ENCODE data around the gene C6. TPM values are rescaled to one million over a fixed set of nuclear protein-coding genes. Genes with fewer than 3 reads are reported as not detected.

The C6 gene
- total RNA-seq, 1 donor from 2014 or later = not detected

- DNase-seq (ENCODE audit: low spot score) = no peak
- H3K36me3 Mint-ChIP-seq (ENCODE audit: low read depth) = no peaks in the 10 kb centered on the region
- H3K27me3 Mint-ChIP-seq (ENCODE audit: low read depth) = no peaks in the 10 kb centered on the region
- H3K4me3 Mint-ChIP-seq (ENCODE audit: unreplicated experiment) = no peak overlapping the region
- TF ChIP-seq, protein P1, sequence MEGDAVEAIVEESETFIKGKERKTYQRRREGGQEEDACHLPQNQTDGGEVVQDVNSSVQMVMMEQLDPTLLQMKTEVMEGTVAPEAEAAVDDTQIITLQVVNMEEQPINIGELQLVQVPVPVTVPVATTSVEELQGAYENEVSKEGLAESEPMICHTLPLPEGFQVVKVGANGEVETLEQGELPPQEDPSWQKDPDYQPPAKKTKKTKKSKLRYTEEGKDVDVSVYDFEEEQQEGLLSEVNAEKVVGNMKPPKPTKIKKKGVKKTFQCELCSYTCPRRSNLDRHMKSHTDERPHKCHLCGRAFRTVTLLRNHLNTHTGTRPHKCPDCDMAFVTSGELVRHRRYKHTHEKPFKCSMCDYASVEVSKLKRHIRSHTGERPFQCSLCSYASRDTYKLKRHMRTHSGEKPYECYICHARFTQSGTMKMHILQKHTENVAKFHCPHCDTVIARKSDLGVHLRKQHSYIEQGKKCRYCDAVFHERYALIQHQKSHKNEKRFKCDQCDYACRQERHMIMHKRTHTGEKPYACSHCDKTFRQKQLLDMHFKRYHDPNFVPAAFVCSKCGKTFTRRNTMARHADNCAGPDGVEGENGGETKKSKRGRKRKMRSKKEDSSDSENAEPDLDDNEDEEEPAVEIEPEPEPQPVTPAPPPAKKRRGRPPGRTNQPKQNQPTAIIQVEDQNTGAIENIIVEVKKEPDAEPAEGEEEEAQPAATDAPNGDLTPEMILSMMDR (IDR thresholded peaks at IDR 0.05) = no peak
- peaks cover 3% of the 10 kb centered on the region for H3K9me3 Mint-ChIP-seq (ENCODE audit: low read depth)
- H3K4me1 Mint-ChIP-seq (ENCODE audit: low read depth) = no peaks in the 10 kb centered on the region
- H3K27ac Mint-ChIP-seq (ENCODE audit: unreplicated experiment) = no peak overlapping the region
Measured at GRCh38 chr5:41201082-41201772, 12.1 kb downstream of the C6 start.

DNA sequence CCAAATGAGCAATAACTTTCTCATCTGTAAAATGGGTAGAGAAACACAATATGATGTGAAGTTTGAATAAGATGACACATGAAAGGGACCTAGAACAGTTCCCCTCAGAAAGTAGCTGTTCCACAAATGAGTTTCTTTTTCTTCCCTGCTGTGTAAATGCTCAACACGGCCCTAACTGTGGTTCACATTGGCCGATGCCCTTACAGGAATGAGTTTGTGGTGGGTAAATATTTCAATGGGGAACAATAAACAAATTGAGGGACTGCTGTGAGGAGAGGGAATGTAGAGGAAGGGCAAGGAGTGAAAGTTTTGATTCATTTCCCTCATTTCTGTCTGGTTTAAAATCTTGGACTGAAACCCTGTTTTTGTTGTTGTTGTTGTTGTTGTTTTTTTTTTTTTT is 12.8 kb downstream of the C6 start:
- peaks cover 3% of the 10 kb centered on the region for H3K9me3 Mint-ChIP-seq (ENCODE audit: low read depth)
- H3K4me3 Mint-ChIP-seq (ENCODE audit: unreplicated experiment) = no peak overlapping the region
- no peak overlapping the region for H3K27ac Mint-ChIP-seq (ENCODE audit: unreplicated experiment)
- no peaks in the 10 kb centered on the region for H3K4me1 Mint-ChIP-seq (ENCODE audit: low read depth)
- TF ChIP-seq, protein P1 (IDR thresholded peaks at IDR 0.05) = no peak
- no peak for DNase-seq (ENCODE audit: low spot score)
- H3K27me3 Mint-ChIP-seq (ENCODE audit: low read depth) = no peaks in the 10 kb centered on the region
- H3K36me3 Mint-ChIP-seq (ENCODE audit: low read depth) = no peaks in the 10 kb centered on the region

DNA sequence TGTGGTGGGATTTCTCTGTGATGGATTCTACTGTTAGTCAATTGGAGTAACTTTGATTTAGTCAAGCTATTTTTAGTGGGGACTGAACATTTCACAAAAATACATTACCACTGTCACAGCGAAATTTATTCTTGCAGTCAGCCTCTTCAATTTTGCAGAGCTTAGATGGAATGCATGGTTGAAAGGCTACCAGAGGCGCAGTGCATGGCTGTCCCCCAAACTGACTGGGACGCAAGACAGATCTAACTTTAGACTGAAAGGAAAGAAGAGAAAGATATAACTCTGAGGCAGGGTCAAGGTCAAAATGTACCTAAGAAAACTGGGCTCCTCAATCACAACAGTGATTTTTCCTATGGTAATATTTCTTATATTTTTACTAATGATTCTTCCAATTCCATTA is 13.7 kb downstream of the C6 start:
- TF ChIP-seq, protein P1 (IDR thresholded peaks at IDR 0.05) = no peak
- Mint-ChIP-seq H3K4me1 (ENCODE audit: low read depth) (no peaks in the 10 kb centered on the region), H3K36me3 (ENCODE audit: low read depth) (no peaks in the 10 kb centered on the region)

GRCh38 chr5:41196197-41196596 is 17.1 kb downstream of the C6 start:
- Mint-ChIP-seq H3K27ac (ENCODE audit: unreplicated experiment) (no peak overlapping the region), H3K36me3 (ENCODE audit: low read depth) (no peaks in the 10 kb centered on the region), H3K4me1 (ENCODE audit: low read depth) (peaks cover 5% of the 10 kb centered on the region), H3K27me3 (ENCODE audit: low read depth) (peaks cover 2% of the 10 kb centered on the region), H3K4me3 (ENCODE audit: unreplicated experiment) (no peak overlapping the region), H3K9me3 (ENCODE audit: low read depth) (peaks cover 2% of the 10 kb centered on the region)
- TF ChIP-seq, protein P1 (IDR thresholded peaks at IDR 0.05) = no peak
- DNase-seq (ENCODE audit: low spot score) = no peak

More for the DNA sequence above, 13.7 kb downstream of the C6 start:
- Mint-ChIP-seq H3K4me3 (ENCODE audit: unreplicated experiment) (no peak overlapping the region), H3K9me3 (ENCODE audit: low read depth) (no peaks in the 10 kb centered on the region), H3K27ac (ENCODE audit: unreplicated experiment) (no peak overlapping the region), H3K27me3 (ENCODE audit: low read depth) (no peaks in the 10 kb centered on the region)
- no peak for DNase-seq (ENCODE audit: low spot score)

DNA sequence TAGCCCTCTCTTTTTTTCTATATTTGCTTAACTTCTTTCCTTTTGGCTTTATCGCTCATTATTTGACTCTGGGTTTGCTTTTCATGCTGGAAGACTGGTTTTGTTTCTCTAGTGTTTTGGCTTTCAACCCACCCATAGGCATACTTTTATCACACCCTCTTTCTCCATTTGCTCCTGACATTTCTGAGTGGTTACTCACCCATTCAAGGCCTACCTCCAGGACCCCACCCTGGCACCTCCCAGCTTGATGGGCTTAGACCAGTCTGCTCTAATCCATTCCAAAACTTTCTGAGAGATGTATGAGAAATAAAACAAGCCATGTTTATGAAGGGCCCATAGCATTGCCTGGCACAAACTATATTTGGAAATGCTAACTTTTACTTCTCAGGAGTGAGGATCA is 18.1 kb downstream of the C6 start:
- TF ChIP-seq, protein P1 (IDR thresholded peaks at IDR 0.05) = no peak
- Mint-ChIP-seq H3K4me1 (ENCODE audit: low read depth) (peaks cover 5% of the 10 kb centered on the region), H3K4me3 (ENCODE audit: unreplicated experiment) (no peak overlapping the region), H3K36me3 (ENCODE audit: low read depth) (no peaks in the 10 kb centered on the region), H3K9me3 (ENCODE audit: low read depth) (peaks cover 2% of the 10 kb centered on the region), H3K27me3 (ENCODE audit: low read depth) (peaks cover 2% of the 10 kb centered on the region), H3K27ac (ENCODE audit: unreplicated experiment) (no peak overlapping the region)
- no peak for DNase-seq (ENCODE audit: low spot score)
